LNCaP clone FGC (cell line): Measurements from ENCODE around the gene KCNN2.

Source experiments
- DNase-seq: peaks from one replicate; pipeline ENCODE4 v3.0.0-alpha.2; 2011; ENCODE audit warnings: low read depth
- H3K4me3 ChIP-seq: 2 replicates; pipeline ENCODE4 v1.5.1; 2011; ENCODE audit warnings: mild to moderate bottlenecking, low read depth, low read length, control low read depth
- TF ChIP-seq, protein P1 (sequence below): IDR thresholded peaks from 2 replicates; pipeline ENCODE4 v1.5.1; 2012; ENCODE audit warnings: mild to moderate bottlenecking; ENCODE audit not compliant: control insufficient read depth, insufficient read depth; ENCODE audit errors: extremely low read depth

Gene KCNN2

DNA sequence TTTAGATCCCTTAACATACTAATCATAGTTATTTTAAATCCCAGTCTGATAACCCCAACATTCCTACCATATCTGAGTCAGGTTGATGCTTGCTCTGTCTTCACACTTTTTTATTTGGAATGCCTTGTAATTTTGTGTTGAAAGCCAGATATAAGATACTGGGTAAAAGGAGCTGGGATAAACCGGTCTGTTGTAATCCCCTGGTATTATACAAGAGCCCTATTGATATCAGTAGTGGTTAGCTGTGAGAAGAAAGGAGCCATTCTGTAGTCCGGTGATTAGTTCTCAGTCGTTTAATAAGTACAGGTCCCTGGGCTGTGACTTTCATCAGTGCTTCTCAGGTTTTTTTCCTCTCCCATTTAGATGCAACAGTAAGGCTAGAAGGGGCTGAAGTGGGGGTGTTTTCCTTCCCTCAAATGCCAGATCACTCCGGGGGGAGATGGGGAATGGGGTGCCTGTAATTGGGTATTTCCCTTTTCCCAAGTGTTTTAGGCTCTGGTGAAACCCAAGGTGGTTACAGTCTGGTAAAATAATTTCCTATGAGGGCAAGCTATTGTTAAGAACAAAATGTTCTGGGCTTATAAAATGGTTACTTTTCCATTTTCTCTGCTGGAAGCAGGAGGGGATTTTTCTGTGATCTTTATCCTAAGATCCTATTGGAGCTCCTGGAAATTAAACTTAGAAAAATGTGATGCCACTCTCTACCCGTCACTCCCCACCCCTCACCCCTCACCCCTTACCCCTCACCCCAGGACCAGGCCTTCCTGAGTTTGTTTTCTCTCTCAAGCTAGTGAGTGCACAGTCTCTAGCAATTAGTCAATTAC is 72.7 kb downstream of the KCNN2 start:
- DNase-seq: no peak
- H3K4me3 ChIP-seq: no peak overlapping the region
- TF ChIP-seq, protein P1, sequence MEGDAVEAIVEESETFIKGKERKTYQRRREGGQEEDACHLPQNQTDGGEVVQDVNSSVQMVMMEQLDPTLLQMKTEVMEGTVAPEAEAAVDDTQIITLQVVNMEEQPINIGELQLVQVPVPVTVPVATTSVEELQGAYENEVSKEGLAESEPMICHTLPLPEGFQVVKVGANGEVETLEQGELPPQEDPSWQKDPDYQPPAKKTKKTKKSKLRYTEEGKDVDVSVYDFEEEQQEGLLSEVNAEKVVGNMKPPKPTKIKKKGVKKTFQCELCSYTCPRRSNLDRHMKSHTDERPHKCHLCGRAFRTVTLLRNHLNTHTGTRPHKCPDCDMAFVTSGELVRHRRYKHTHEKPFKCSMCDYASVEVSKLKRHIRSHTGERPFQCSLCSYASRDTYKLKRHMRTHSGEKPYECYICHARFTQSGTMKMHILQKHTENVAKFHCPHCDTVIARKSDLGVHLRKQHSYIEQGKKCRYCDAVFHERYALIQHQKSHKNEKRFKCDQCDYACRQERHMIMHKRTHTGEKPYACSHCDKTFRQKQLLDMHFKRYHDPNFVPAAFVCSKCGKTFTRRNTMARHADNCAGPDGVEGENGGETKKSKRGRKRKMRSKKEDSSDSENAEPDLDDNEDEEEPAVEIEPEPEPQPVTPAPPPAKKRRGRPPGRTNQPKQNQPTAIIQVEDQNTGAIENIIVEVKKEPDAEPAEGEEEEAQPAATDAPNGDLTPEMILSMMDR: no peak

DNA sequence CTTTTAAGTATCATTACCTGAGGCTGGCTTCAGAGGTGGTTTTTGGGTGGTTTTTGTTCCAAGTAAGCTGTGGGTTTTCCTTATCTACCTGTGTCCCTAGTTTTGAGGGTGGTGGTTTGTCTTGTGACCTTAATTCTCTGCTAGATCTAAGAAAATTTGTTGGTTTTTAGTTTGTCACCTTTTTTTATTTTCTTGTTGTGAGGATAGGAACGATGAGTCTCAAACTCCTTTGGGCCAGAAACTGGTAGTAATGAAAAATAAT is 73.3 kb downstream of the KCNN2 start:
- no peak overlapping the region for H3K4me3 ChIP-seq
- TF ChIP-seq, protein P1: no peak
- no peak for DNase-seq

DNA sequence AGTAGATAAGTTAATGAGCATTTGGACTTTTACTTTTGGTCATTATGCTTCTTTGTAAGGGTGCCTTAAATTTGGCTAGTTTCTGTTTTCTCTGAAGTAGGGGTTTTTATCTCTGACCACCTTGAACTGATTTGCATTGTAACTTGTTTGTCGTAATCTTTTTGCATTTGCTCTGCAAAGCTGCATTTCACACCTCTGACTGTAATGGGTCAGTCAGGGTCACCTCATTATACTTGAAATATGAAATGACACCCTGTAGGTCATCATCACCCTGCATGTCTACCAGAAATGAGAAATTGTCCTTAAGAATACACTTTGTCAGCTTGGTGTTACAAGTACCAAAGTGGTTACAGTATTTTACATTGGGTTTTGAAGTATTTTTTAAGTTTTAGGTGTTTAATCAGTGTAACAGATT is 74.0 kb downstream of the KCNN2 start:
- DNase-seq: no peak
- H3K4me3 ChIP-seq: no peak overlapping the region
- TF ChIP-seq, protein P1: no peak

DNA sequence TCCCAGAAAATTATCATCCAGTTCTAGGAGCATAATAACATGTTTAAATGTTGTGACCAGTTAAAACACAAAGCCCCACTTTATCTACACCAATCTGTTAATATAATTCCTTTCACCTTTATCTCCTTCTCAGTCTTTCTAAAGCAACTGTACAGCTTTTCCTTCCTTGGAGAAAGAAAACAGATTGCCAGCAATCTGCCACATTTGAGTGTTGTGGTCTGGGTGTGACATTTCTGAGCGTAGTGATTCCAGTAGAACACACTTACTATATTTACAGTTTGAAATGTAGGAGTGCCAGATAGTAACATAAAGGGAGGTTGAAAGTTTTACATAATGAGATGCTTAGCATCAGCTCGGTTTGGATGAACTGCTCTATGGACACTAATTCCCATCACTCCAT is 76.1 kb downstream of the KCNN2 start:
- TF ChIP-seq, protein P1: no peak
- no peak overlapping the region for H3K4me3 ChIP-seq
- no peak for DNase-seq

DNA sequence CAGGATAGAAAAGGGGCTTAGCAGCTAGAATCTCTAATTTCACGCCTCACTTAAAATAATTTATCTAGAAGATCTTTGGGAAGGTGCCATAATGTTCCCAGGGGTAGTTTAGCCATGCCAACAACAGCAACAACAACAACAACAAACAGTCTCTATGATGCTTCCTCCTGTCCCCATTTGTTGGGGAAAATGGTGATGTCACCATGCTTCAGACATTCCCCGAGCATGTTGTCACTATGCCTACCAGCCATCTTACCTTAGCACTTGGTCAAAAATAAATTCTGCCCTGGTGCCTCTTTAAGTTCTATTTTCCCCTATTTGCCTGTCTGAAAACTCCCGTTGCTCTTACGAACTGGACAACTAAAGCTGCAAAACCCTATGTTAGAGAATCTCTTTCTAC is 76.6 kb downstream of the KCNN2 start:
- no peak overlapping the region for H3K4me3 ChIP-seq
- no peak for DNase-seq
- TF ChIP-seq, protein P1: no peak

DNA sequence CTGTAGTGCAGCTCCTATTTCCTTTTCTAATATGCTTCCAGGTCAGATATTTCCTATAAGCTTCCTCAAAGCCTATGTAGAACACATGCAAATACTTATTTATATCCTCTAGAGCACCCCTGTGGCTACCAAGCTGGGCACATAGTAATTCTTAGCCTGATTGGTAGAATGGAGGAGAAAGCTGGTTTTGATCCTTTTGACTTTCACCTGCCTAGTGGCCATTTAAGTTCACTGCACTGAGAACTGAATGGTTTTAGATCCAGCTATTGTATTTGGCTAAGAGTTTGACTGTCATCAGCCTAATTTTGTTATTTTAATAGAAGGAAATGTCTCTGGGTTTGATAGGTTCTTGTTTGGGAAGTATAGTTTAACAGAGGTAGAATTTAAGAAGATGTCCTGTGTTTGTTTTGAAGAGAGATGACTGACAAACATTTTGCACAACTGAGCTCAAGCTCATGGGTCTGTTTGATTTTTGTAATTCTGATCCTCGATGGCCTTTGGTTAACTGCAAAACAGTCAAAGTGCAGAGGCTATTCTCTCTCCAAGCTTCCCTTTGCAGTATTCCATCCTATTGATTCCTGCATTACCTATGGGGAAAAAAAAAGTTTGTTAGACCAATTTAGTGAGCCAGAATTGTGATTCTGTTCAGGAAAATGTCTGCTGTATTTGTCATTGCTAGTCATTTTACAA is 85.4 kb downstream of the KCNN2 start:
- TF ChIP-seq, protein P1: 0 out of 2 replicates have a peak, but pooled peaks have one; percentile 17
- H3K4me3 ChIP-seq: no peak overlapping the region
- no peak for DNase-seq
